Activated naive CD8-positive, alpha-beta T cell (primary cell): ENCODE results near the gene C17orf58.

ENCODE experiments used
- H3K27ac Mint-ChIP-seq: one replicate; pipeline ENCODE4 v1.8.0; 2021; ENCODE audit warnings: mixed read lengths
- H3K27me3 Mint-ChIP-seq: one replicate; pipeline ENCODE4 v1.8.0; 2021; ENCODE audit warnings: mixed read lengths
- H3K36me3 Mint-ChIP-seq: one replicate; pipeline ENCODE4 v1.8.0; 2021; ENCODE audit warnings: mixed read lengths
- H3K4me1 Mint-ChIP-seq: one replicate; pipeline ENCODE4 v1.8.0; 2021; ENCODE audit warnings: low read depth, mixed read lengths
- H3K4me3 Mint-ChIP-seq: one replicate; pipeline ENCODE4 v1.8.0; 2021; ENCODE audit warnings: mild to moderate bottlenecking, mixed read lengths
- H3K9me3 Mint-ChIP-seq: one replicate; pipeline ENCODE4 v1.8.0; 2021; ENCODE audit warnings: low read depth, mixed read lengths

Gene C17orf58

GRCh38 chr17:67946513-67946912 is 49.8 kb downstream of the C17orf58 start:
- H3K4me3 Mint-ChIP-seq, result no peak overlapping the region
- no peaks in the 10 kb centered on the region for H3K9me3 Mint-ChIP-seq
- no peaks in the 10 kb centered on the region for H3K27me3 Mint-ChIP-seq
- no peak overlapping the region for H3K27ac Mint-ChIP-seq
- peaks cover 11% of the 10 kb centered on the region for H3K36me3 Mint-ChIP-seq
- H3K4me1 Mint-ChIP-seq, result no peaks in the 10 kb centered on the region

- H3K27me3 Mint-ChIP-seq, result no peaks in the 10 kb centered on the region
- H3K9me3 Mint-ChIP-seq, result no peaks in the 10 kb centered on the region
- H3K36me3 Mint-ChIP-seq, result peaks cover 13% of the 10 kb centered on the region
- no peak overlapping the region for H3K27ac Mint-ChIP-seq
- H3K4me3 Mint-ChIP-seq, result no peak overlapping the region
- H3K4me1 Mint-ChIP-seq, result no peaks in the 10 kb centered on the region
Observed at GRCh38 chr17:67944035-67944434, 52.2 kb downstream of the C17orf58 start.

DNA sequence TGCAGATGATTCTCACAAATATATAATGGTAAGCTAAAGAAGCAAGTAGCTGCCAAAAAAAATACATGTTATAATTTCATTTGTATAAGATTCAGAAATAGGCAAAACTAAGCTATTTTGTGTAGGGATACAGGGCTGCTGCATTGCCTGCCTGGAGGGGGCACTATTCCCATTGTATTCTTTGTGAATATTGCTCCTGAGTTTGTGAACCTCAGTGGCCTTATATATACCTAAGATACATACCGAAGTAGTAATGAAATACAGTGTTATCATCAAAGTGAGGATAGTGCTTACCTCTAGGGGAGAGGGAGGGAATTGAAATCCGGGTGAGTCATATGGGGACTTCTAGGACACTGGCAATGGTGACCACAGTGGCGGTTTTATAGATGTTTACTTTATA is 53.5 kb downstream of the C17orf58 start:
- Mint-ChIP-seq H3K27me3 (no peaks in the 10 kb centered on the region), H3K4me3 (no peak overlapping the region), H3K9me3 (no peaks in the 10 kb centered on the region), H3K27ac (no peak overlapping the region), H3K36me3 (peaks cover 11% of the 10 kb centered on the region), H3K4me1 (no peaks in the 10 kb centered on the region)
